B cell (primary cell): ENCODE data around the gene NTM.

Experiments
- CTCF ChIP-seq: fragments of 200-600 bp; IDR thresholded peaks from one replicate; pipeline ENCODE4 v1.8.0; 2022; ENCODE audit warnings: antibody characterized with exemption, mild to moderate bottlenecking
- EZH2 ChIP-seq: IDR thresholded peaks from 2 replicates; pipeline ENCODE4 v1.6.1; 2012; ENCODE audit warnings: borderline replicate concordance, low read depth, mild to moderate bottlenecking, moderate library complexity, low read length; ENCODE audit not compliant: insufficient read depth, poor library complexity, severe bottlenecking

- TF ChIP-seq EZH2 (no peak), CTCF (no peak)
Observed at GRCh38 chr11:132039521-132039920, 669.1 kb downstream of the NTM start.
